GM21576 (cell line): ENCODE results near the gene PRLH.

Experiments used
- ATAC-seq: cut with Tn5 transposase; IDR thresholded peaks from one replicate; pipeline ENCODE4 v1.9.1; 2021; ENCODE audit warnings: mild to moderate bottlenecking, moderate library complexity; ENCODE audit not compliant: unreplicated experiment

Gene PRLH, protein sequence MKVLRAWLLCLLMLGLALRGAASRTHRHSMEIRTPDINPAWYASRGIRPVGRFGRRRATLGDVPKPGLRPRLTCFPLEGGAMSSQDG

DNA sequence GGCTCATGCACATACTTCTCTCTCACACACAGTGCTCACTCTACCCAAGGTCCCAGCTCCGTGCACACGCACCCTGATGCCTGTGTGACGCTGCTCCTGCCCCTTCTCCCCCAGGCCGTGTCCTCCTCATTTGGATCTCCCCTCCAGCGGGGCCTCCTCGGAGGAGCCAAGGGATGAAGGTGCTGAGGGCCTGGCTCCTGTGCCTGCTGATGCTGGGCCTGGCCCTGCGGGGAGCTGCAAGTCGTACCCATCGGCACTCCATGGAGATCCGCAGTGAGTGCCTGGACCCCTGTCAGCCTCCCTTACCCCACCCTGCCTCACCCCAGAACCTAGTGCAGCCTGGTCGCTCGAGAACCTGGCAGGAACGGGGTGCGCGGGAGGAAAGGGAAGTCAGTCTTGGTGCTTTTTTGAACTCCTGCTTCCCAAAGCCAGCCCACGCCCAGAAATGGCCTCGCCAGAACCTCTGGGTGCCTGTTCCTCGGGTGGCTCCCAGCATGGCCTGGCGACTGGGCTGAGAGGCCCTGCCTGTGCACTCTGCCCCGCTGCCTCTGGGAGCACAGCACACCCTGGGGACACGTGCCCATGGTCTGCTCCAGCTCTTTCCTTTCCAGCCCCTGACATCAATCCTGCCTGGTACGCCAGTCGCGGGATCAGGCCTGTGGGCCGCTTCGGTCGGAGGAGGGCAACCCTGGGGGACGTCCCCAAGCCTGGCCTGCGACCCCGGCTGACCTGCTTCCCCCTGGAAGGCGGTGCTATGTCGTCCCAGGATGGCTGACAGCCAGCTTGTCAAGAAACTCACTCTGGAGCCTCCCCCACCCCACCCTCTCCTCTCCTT lies at the start of gene PRLH:
Gene PRLH, plus strand, starts transcription at position 174 of the 835 bp plus-strand sequence. Its CDS starts 0 bp downstream, at position 174.
- ATAC-seq: no peak

DNA sequence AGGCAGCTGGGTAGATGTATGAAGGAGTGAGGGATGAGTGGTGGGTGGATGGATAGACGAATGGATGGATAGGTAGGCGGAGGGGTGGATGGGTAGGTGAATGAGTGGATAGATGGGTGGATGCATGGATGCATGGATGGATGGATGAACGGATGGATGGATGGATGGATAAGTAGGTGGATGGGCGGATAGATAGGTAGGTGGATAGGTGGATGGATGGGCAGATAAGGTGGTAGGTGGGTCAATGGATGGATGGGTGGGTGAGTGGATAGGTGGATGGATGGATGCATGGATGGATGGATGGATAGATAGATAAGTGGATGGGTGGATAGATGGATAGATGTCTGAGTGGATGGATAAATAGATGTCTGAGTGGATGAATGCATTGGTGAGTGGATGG lies 49.2 kb upstream of the PRLH start:
- no peak for ATAC-seq

DNA sequence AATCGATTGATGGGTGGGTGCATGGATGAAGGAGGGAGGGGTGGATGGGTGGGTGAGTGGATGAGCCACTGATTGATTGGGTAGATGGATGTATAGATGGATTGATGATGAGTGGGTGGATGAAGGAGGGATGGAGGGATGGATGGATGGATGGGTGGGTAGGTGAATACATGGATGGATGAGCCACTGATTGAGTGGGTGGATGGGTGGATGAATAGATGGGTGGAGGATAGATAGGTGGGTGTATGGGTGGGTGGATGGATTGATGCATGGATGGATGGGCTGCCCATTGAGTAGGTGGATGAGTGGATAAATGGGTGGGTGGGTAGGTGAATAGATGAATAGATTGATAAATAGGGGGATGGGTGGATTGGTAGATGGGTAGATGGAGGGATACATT lies 48.4 kb upstream of the PRLH start:
- no peak for ATAC-seq

DNA sequence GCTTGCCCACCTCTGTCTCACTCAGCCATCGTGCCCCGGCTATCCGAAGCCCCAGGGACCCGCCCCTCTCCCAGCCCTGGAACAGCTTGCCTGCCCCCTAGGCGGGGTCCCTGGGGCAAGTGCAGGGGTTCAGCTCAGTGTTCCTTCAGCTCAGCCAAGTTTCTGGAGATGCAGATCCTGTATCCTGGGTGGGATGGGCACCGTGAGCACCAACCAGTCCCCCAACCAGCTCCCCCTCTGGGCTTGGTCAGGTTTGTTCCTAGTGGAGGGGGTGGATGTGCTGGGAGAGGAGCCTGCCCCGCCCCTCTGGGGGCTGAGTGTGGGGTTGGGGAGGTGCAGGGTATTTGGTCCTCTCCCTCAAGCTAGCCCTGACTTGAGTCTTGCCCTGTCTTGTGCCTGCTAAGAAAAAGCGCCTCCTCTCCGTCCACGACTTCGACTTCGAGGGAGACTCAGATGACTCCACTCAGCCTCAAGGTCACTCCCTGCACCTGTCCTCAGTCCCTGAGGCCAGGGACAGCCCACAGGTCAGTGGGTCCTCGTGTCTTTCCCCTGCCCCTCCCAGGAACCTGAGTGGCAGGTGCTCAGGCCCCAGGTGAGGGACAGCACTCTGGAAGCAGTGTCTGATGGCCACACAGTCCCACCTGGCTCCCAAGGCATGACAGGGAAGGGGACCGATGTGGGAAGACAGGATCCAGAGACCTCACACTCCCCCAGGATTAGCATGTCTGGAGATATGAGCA lies 46.7 kb upstream of the PRLH start:
- no peak for ATAC-seq

DNA sequence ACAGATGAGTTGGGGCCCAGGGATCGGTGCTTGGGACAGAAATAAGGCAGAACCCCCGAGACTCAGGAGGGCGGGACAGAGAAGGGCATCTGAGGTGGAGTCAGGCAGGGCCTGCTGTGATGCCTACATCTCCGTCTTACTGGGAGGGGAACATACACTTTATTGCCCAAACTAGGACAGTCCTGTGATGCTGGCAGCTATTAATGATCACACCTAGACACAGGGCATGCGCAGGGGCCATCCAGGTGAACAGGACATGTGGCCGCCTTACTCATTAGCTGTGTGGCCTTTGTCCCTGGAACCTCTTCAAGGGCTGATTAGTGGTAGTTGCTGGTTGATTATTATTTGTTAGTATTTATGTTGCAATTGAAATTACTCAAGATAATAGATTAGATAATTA lies 46.1 kb upstream of the PRLH start:
- ATAC-seq: no peak

DNA sequence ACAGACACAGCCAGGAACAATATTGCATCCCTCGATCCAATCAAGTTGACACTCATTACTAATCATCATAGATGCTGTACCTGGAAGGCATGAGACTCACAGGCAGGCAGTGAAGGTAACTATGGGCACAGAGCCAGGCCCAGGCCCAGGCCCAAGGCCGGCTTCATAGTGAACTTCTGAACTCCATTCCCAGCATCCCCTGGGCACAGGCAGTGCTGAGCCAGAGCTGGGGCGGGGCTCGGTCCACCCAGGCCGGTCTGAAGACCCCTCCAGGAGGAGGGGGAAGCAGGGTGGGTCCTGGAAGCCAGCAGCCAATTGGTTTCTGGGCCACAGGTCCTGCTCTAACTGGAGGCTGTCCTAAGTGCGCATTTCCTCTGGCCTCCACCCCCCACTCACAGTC lies 41.7 kb upstream of the PRLH start:
- no peak for ATAC-seq

DNA sequence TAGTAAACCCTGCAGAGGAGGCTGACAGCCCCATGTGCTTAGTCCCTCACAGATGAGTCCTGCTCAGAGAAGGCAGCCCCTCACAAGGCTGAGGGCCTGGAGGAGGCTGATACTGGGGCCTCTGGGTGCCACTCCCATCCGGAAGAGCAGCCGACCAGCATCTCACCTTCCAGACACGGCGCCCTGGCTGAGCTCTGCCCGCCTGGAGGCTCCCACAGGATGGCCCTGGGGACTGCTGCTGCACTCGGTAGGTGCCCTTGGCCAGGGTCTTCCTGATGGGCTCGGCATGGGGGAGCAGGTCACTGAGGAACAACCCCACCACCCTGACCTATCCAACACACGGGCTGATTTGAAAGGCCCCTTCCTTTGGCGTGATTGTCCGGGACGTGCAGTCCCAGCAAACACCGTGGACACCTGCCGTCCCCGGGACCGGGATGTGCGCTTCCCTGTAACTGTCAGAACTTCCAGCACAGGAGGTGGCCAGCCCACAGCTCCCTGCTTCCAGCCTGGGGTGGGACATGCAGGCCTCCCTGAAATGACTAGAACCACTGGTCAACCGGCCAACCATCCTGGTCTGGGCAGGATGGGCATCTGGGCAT lies 40.7 kb upstream of the PRLH start:
- ATAC-seq: no peak

DNA sequence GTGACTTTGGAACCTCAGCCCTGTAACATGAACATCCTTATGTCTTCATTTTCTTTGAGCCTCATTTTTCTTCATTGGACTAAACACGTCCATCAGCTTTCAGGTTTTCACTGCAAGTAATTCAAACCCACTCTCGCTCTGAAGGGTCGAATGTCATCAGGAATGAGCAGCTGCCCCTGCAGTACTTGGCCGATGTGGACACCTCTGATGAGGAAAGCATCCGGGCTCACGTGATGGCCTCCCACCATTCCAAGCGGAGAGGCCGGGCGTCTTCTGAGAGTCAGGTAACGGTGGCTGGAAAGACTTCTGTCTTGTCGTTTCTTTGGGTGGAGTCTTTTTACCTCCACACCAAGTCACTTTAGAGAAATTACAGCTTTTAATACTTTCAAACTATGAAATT lies 39.1 kb upstream of the PRLH start:
- ATAC-seq: no peak

DNA sequence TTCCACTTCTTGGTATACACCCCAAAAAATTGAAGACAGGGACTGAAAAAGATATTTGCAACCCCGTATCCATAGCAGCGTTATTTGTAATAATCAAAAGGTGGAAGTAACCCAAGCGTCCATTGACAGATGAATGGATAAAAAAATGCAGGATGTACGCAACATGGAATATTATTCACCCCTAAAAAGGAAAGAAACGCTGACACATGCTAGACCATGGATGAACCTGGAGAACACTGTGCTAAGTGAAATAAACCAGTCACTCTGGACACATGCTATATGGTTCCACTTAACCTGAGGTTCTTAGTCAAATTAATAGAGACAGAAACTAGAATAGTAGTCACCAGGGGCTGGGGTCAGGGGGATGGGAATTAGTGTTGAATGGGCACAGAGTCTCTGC lies 38.6 kb upstream of the PRLH start:
- ATAC-seq: no peak

DNA sequence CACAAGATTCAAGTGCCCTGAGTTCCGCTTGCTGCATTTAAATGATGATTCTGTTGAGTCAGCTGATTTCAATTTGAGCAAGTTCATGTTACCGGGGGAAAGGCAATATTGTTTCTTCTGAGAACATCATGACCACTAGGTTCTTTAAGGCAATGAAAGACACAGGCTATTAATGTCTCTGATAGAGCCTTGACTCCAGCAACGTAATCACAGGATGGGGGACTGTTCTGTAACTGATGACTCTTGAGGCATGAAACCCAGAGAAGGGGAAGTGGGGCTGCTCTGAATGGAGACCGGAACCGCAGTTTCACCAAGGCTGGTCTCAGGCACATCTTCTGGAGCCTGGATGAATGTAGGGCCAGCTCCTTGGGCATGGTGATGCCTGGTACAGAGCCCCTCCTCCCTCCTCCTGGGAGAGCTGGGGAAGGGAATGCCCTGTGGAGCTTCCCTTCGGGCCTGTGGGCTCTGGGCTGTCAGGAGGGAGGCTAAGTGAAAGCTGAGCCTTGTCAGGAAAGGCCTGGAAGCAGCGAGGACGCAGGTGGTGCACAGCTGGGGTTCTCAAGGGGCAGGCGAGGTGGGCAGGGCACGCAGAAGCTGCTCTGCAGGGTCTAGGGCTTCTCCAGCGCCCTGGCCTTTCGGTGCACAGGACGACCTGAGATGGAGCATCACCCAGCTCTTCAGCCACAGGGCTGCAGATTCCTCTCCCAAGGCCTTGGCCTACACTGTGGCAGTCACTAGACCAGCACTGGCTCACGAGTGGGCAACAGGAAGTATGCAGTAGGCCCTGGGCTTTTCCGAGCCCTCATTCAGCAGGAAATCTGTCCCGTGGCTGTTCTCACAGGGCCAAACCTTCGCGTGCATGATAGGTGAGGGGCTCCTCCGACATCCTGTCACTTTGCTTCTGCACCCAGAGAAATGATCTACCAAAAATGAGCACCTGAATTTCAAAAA lies 36.6 kb upstream of the PRLH start:
- ATAC-seq: peak; percentile 80

DNA sequence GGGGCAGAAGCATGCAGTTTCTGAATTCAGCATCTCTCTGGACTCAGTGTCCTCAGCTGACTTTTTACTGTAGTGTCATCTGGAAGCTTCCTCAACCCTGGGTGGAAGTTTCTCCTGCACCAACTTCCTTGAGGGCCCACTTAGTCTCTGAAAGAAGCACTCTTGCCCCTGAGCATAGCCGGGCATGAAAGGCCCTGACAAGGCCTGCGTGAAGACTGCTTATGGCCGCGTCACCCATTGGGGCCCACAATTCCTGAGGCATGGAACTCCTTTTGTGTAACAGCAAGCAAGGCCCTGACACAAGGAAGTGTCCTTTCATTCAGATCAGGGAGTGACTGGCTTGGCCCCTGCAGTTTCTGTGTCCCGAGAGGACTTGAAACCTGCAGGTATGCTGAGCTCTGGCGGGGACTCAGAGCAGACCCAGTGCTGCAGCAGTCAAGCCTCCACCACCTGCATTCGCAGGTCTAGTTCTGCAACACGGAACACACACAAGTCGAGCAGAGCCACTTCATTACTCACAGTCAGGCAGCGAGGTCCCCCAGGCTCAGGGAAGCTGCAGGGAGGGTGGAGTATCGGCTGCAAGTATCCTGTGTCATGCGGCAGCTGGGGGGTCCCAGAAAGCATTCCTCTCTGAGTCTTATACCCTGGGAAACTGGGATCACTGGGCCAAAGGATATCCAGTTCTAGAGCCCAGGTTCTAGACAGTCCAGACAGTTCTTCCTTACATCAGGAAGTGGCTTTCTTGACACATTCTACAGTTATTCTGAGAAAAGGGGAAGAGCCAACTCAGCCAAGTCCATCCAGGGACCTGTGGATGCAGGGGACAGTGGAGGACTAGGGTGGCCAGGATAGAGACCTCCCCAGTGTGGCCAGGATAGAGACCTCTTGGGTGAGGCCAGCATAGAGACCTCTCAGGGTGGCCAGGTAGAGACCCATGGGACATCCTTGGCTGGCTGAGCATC lies 35.6 kb upstream of the PRLH start:
- ATAC-seq: peak; percentile 67

DNA sequence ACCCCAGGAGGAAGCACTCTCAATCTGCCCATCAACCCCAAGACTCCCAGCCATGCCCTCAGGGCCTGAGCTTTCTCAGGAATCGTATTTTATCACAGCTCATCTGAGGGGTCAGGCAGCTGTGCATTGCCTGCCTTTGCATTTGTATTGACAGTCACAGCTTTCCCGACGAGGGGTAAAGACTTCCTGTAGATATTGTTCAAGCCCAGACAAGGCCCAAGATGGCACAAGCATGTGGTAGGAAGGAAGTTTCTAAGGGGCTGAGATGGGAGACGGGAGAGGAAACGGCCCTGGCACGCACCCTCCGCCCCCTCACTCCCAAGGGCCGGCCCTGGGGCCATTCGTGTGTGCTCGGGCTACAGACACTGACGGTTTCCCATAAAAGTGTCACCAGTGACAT lies 34.2 kb upstream of the PRLH start:
- ATAC-seq: no peak

DNA sequence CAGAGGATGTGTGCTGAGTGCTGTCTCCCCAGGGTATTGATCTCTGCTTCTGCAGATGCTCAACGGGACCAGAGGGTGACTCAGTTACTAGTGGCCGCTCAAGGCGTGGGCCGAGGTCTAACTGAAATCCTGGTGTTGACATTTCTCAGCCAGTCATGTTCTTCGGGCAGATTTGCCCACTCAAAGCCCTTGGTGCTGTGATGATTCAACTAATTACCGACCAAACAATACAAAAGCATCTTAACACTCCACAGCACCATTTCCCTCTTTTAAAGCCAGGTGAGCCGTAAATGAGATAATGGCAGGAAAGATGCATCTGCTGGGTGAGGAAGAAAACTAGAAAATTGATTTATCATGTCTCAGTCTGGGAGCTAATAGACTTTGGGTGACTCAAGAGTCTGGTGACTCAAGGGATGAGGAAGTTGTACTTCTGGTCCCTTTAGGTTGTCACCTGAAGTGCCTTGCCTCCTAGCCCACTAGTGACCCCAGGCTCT lies 32.7 kb upstream of the PRLH start:
- no peak for ATAC-seq

DNA sequence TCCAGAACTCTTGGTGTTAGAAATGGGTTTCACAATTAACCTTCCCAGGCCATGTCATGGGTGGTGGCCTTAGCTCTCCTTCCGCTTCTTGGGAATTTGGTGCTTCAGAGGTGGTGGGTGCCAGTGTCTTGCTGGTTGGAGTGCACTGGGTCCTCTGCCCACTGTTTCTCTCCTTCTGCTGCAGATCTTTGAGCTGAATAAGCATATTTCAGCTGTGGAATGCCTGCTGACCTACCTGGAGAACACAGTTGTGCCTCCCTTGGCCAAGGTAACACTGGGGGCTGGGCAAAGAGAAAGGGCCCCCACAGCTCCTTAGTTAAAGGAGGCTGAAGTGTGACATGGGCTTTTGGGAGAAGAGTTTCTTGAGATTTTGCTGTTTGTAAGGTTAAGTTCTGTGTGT lies 32.0 kb upstream of the PRLH start:
- ATAC-seq: no peak

DNA sequence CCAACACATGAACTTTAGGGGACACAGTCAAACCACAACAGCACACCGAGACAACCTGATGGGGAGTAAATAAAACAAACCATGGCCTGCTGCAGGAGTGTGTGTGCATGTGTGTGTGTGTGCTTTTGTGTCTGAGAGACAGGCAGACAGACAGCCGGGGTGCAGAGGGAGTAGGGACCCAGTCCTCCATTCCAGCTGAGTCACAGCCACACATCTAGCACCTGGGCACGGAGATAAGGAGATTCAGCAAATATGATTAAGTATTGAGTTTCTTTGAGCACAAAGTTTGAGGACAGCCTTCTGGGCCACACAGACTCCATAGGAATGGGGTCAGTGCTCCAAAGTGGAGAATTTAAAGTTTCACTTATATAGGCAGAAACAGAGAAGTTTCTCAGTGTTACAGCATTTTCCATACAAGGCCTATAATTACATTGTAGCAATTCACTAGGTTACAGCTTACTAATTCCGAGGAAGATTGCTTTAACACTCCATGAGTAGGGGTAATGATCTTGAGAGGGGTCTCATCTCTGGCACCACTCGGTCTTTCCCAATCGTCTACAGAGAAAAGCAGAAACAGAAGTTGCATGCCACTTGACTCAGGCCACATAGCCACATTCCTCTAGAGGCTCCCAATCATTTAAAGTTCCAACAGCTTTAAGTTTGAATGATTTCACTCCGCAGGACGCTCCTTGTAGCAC lies 30.8 kb upstream of the PRLH start:
- ATAC-seq: no peak

DNA sequence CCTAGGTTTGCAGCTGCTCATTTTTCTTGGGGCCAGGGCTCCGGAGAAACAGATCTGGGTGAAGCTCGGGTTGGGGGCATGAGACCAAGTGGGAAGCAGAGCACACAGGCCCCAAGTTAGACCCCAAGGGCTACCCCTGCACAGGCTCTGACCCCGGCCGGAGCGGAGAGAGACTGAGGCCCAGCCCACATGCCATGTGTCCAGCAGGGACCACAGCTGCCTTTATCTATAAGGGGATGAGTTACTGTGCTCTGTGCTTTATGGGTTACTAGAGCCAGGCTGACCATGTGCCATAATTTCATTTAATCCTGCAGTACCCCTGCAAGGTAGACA lies 30.3 kb upstream of the PRLH start:
- ATAC-seq: no peak

DNA sequence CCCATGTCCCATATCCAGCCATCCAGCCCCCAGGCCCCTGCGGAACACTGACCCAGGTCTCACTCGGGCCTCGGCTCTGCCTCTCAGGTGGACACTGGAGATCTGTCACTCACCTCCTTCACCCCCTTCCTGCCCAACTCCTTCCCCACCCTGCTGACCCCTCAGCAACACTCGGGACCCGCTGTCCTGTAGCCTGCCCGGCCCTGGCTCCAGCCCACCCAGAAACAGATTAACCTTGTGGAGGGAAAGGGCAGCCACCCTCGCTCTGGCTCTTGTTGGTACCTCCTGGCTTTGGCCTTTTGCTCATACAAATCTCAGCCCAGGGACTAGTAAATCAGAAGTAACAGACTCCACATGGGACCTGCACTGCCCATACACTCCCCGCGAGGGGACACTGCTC lies 29.8 kb upstream of the PRLH start:
- ATAC-seq: no peak

DNA sequence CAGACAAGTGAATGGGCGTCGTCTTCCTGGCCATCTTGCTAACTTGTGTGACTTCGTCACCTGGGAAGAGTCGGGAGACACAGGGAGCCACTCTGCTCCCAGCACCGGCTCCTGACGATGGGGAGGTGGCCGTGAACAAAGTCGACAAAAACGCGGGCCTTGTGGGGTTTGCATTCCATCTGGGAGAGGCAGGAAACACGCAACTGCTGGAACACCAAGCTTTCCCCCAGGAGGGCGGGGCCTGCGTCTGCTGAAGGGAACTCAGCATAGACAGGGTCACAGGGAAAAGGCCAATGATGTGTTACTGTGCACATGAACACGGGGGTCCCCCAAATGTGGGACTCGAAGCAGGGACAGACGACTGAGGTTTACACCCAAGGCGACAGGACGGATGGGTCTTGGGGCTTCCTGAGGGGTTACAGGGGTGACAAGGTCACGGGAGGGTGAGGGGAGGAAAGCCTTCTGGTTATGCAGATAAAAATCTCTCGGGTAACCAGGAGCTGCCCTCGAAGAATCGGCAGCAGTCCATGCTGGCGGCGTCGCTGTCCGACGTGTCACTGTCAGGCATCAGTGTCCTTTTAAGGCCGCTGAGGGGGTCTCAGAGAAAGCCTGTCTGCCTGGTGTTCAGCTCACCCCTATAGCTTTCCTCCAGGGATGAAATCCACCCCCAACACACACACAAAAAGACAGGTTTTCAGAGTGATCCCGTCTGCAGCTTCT lies 28.2 kb upstream of the PRLH start:
- ATAC-seq: no peak
